IPS-15b (cell line): Measurements from ENCODE around the gene TTC21A.
A peak's percentile ranks its signal among the peaks of the same experiment; 100 is the strongest.

Experiments
- H3K27me3 ChIP-seq: one replicate; pipeline ENCODE4 v1.6.1; 2013; ENCODE audit warnings: low read length; ENCODE audit not compliant: control insufficient read depth, insufficient read depth
- H3K36me3 ChIP-seq: one replicate; pipeline ENCODE4 v1.6.1; 2013; ENCODE audit warnings: low read length; ENCODE audit not compliant: control insufficient read depth, insufficient read depth
- H3K4me1 ChIP-seq: one replicate; pipeline ENCODE4 v1.6.1; 2013; ENCODE audit warnings: mild to moderate bottlenecking, low read length; ENCODE audit not compliant: control insufficient read depth, insufficient read depth
- H3K4me3 ChIP-seq: one replicate; pipeline ENCODE4 v1.5.1; 2013; ENCODE audit warnings: low read depth, low read length
- H3K9ac ChIP-seq: one replicate; pipeline ENCODE4 v1.6.1; 2013; ENCODE audit warnings: low read depth, mild to moderate bottlenecking, low read length
- H3K9me3 ChIP-seq: one replicate; pipeline ENCODE4 v1.6.1; 2013; ENCODE audit warnings: mild to moderate bottlenecking, low read length; ENCODE audit not compliant: control insufficient read depth, insufficient read depth

The TTC21A gene

GRCh38 chr3:39142067-39142466 lies 34.6 kb downstream of the TTC21A start:
- Histone ChIP-seq H3K27me3 (no peaks in the 10 kb centered on the region), H3K9me3 (no peaks in the 10 kb centered on the region), H3K4me1 (peaks cover 4% of the 10 kb centered on the region), H3K4me3 (no peak overlapping the region), H3K36me3 (peaks cover 40% of the 10 kb centered on the region), H3K9ac (no peak overlapping the region)

- Histone ChIP-seq H3K27me3 (no peaks in the 10 kb centered on the region), H3K36me3 (peaks cover 41% of the 10 kb centered on the region), H3K9me3 (no peaks in the 10 kb centered on the region), H3K4me3 (no peak overlapping the region), H3K9ac (no peak overlapping the region), H3K4me1 (peaks cover 10% of the 10 kb centered on the region)
These were observed 35.8 kb downstream of the TTC21A start for GRCh38 chr3:39143051-39143885.

- Histone ChIP-seq H3K9me3 (no peaks in the 10 kb centered on the region), H3K27me3 (no peaks in the 10 kb centered on the region), H3K4me1 (peaks cover 18% of the 10 kb centered on the region), H3K36me3 (peaks cover 41% of the 10 kb centered on the region), H3K4me3 (no peak overlapping the region), H3K9ac (no peak overlapping the region)
These were observed 36.7 kb downstream of the TTC21A start for GRCh38 chr3:39144095-39144747.

GRCh38 chr3:39144748-39145380 lies 37.4 kb downstream of the TTC21A start:
- Histone ChIP-seq H3K36me3 (peaks cover 41% of the 10 kb centered on the region), H3K4me1 (peaks cover 24% of the 10 kb centered on the region), H3K4me3 (no peak overlapping the region), H3K27me3 (no peaks in the 10 kb centered on the region), H3K9me3 (no peaks in the 10 kb centered on the region), H3K9ac (no peak overlapping the region)

GRCh38 chr3:39146083-39146501 lies 38.6 kb downstream of the TTC21A start:
- Histone ChIP-seq H3K9ac (no peak overlapping the region), H3K9me3 (no peaks in the 10 kb centered on the region), H3K36me3 (peaks cover 41% of the 10 kb centered on the region), H3K27me3 (no peaks in the 10 kb centered on the region), H3K4me1 (peaks cover 36% of the 10 kb centered on the region), H3K4me3 (no peak overlapping the region)

GRCh38 chr3:39146611-39147591 lies 39.4 kb downstream of the TTC21A start:
- H3K4me1 ChIP-seq: peaks cover 44% of the 10 kb centered on the region
- no peaks in the 10 kb centered on the region for H3K9me3 ChIP-seq
- no peaks in the 10 kb centered on the region for H3K27me3 ChIP-seq
- peak overlapping the region; percentile 56 for H3K9ac ChIP-seq
- H3K4me3 ChIP-seq: no peak overlapping the region
- H3K36me3 ChIP-seq: peaks cover 38% of the 10 kb centered on the region

- H3K36me3 ChIP-seq: peaks cover 32% of the 10 kb centered on the region
- peak overlapping the region; percentile 56 for H3K9ac ChIP-seq
- H3K9me3 ChIP-seq: no peaks in the 10 kb centered on the region
- H3K27me3 ChIP-seq: no peaks in the 10 kb centered on the region
- H3K4me1 ChIP-seq: peaks cover 44% of the 10 kb centered on the region
- H3K4me3 ChIP-seq: no peak overlapping the region
These were observed 40.4 kb downstream of the TTC21A start for GRCh38 chr3:39147711-39148434.

GRCh38 chr3:39148435-39149058 lies 41.1 kb downstream of the TTC21A start:
- peaks cover 44% of the 10 kb centered on the region for H3K4me1 ChIP-seq
- no peaks in the 10 kb centered on the region for H3K27me3 ChIP-seq
- peak overlapping the region; percentile 13 for H3K4me3 ChIP-seq
- H3K36me3 ChIP-seq: peaks cover 25% of the 10 kb centered on the region
- H3K9ac ChIP-seq: no peak overlapping the region
- H3K9me3 ChIP-seq: no peaks in the 10 kb centered on the region

- Histone ChIP-seq H3K4me3 (peak overlapping the region; percentile 13), H3K27me3 (no peaks in the 10 kb centered on the region), H3K9me3 (no peaks in the 10 kb centered on the region), H3K4me1 (peaks cover 44% of the 10 kb centered on the region), H3K36me3 (peaks cover 20% of the 10 kb centered on the region), H3K9ac (no peak overlapping the region)
These were observed 41.6 kb downstream of the TTC21A start for GRCh38 chr3:39149059-39149455.

- Histone ChIP-seq H3K9me3 (no peaks in the 10 kb centered on the region), H3K27me3 (no peaks in the 10 kb centered on the region), H3K9ac (no peak overlapping the region), H3K36me3 (peaks cover 18% of the 10 kb centered on the region), H3K4me3 (no peak overlapping the region), H3K4me1 (peaks cover 44% of the 10 kb centered on the region)
These were observed 42.1 kb downstream of the TTC21A start for GRCh38 chr3:39149498-39150147.
